Activated CD4-positive, alpha-beta T cell treated with anti-CD3 and anti-CD28 coated beads, Interleukin-2, amount 50 U/mL, for 24 hours (primary cell): Measurements from ENCODE around the gene CDK14.

Experiments used
- DNase-seq, 2 donors: peaks; one replicate each; pipeline ENCODE4 v3.0.0-alpha.2; 2020; ENCODE audit warnings: low read depth in 1 of 2, low spot score in 1 of 2

The CDK14 gene

DNA sequence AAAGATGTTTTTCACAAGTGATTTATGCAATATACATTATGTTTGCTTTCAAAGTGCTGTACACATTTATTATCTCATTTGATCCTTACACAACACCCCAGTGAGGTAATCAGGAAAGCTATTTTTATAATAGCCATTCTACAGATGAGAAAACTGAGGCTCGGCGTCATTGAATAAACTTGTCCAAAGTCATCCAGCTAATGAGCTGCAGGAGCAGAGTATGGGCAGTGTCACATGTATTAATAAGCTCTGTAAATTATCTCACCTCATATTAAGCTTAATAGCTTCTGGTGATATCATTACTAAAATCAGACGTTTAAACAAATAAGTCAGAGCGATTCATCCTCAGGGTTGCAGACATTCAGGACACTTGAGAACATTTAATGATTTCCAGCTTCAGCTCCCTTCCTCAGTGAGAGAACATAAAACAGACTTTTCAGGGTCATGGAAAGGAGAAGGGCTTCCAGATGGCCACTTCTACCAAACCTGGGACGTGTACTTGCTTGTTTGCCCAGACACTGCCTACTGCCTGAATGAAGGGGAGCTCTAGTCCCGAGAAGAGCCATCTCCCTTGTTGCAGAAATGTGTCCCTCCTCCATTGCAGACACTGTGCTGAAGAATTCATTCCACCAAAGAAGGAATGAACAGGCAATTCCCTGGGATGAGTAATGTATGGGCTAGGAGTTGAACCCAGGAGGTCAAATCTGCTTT lies 647.6 kb downstream of the CDK14 start:
- no peak for DNase-seq

DNA sequence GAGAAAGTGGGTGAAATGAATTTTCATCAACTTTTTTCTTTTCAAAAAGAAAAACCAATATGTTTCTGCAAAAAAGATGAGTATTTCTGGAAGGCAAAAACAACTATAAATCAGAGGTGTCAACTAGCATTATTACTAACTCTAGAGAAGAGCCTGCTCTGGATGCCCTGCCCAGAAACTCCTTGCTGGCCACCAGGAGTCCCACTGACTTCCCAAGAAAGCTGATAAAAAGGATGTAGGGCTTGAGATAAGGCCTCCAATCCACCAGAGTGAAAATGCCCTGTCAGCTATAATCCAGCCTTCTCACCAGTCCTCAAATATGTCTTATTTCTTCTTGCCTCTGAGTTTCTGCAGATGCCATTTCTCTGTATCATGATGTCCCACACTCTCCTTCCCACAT lies 651.4 kb downstream of the CDK14 start:
- DNase-seq: no peak

GRCh38 chr7:91248996-91249395 lies 652.9 kb downstream of the CDK14 start:
- DNase-seq: no peak

- DNase-seq: no peak
Measured at GRCh38 chr7:91249506-91250233, 653.5 kb downstream of the CDK14 start.

DNA sequence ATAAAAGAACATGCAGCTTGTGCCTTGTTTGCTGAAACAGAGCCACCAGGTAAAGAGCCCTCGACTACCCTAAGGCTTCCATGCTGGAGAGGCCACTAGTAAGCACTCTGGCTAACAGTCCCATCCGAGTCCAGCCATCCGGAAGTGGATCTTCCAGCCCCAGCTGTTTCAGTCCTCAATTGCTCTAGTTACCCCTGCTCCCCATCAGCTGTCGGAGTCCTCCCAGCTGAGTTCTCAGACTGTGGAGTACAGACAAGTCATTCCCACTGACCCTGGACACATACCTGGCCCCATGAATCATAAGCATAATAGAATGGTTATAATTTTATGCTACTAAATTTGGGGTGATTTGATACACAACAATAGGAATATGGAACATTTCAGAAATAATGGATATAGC lies 654.6 kb downstream of the CDK14 start:
- DNase-seq: no peak

DNA sequence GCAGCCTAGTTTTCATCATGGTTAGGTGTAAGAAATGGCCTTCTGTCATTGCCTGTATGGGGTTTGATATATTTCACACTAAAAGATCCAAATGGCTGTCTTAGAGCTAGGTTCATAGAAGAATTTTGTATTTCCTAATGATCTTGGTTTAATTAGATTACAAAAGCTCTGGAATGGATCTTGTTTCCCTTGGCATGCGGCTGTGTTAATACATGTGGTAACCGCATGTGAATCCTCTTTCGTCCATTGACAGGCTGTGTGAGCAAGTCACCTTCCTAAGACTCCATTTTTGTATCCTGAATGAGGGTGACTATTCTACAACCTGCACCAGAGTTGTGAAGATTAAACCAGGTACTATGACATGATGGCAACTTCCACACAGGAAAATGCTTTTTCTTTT lies 655.8 kb downstream of the CDK14 start:
- DNase-seq: no peak
